Astrocyte (in vitro differentiated cells and primary cell): ENCODE data around the gene HOXA4. TPM values are rescaled to one million over a fixed set of nuclear protein-coding genes. Genes with fewer than 3 reads are reported as not detected.

Experiments used
- DNase-seq: peaks from one replicate; pipeline ENCODE4 v3.0.0-alpha.2; 2010; ENCODE audit warnings: low read depth
- FAIRE-seq: peaks from 2 replicates; lab custom pipeline; 2011; peaks lifted over from hg19 to GRCh38; lab: Jason Lieb, UNC
- H2AFZ ChIP-seq: 2 replicates; pipeline ENCODE4 v1.6.0; 2012; ENCODE audit warnings: low read depth, low read length, inconsistent platforms
- H3K27ac ChIP-seq: 2 replicates; pipeline ENCODE4 v1.5.1; 2011; ENCODE audit warnings: low read depth, low read length, inconsistent platforms
- H3K27me3 ChIP-seq: 2 replicates; pipeline ENCODE4 v1.6.0; 2011; ENCODE audit warnings: low read length, inconsistent platforms; ENCODE audit not compliant: insufficient read depth
- H3K36me3 ChIP-seq: 2 replicates; pipeline ENCODE4 v1.5.1; 2011; ENCODE audit warnings: low read length, inconsistent platforms; ENCODE audit not compliant: insufficient read depth
- H3K4me1 ChIP-seq: 2 replicates; pipeline ENCODE4 v1.5.1; 2011; ENCODE audit warnings: low read length, inconsistent platforms; ENCODE audit not compliant: insufficient read depth
- H3K4me2 ChIP-seq: 2 replicates; pipeline ENCODE4 v1.6.0; 2012; ENCODE audit warnings: low read length, inconsistent platforms
- H3K4me3 ChIP-seq: 2 replicates; pipeline ENCODE4 v1.5.1; 2011; ENCODE audit warnings: low read depth, mild to moderate bottlenecking, low read length, inconsistent platforms; ENCODE audit not compliant: insufficient read depth
- H3K79me2 ChIP-seq: 2 replicates; pipeline ENCODE4 v1.6.0; 2012; ENCODE audit warnings: mild to moderate bottlenecking, low read length, inconsistent platforms; ENCODE audit not compliant: insufficient read depth
- H3K9ac ChIP-seq: 2 replicates; pipeline ENCODE4 v1.6.0; 2012; ENCODE audit warnings: mild to moderate bottlenecking, low read length, inconsistent platforms
- H3K9me3 ChIP-seq: 2 replicates; pipeline ENCODE4 v1.5.1; 2012; ENCODE audit warnings: low read depth, mild to moderate bottlenecking, low read length, inconsistent platforms; ENCODE audit not compliant: insufficient read depth
- H4K20me1 ChIP-seq: 2 replicates; pipeline ENCODE4 v1.6.0; 2012; ENCODE audit warnings: low read length, inconsistent platforms; ENCODE audit not compliant: insufficient read depth
- H3K27ac Mint-ChIP-seq: one replicate; pipeline ENCODE4 v1.8.0; 2021; ENCODE audit warnings: mild to moderate bottlenecking, mixed read lengths; ENCODE audit not compliant: unreplicated experiment
- H3K27me3 Mint-ChIP-seq: one replicate; pipeline ENCODE4 v1.8.0; 2021; ENCODE audit warnings: low read depth, mixed read lengths; ENCODE audit not compliant: unreplicated experiment
- H3K36me3 Mint-ChIP-seq: one replicate; pipeline ENCODE4 v1.8.0; 2021; ENCODE audit warnings: low read depth, mixed read lengths; ENCODE audit not compliant: unreplicated experiment
- H3K4me1 Mint-ChIP-seq: one replicate; pipeline ENCODE4 v1.8.0; 2021; ENCODE audit warnings: low read depth, mixed read lengths; ENCODE audit not compliant: unreplicated experiment
- H3K4me3 Mint-ChIP-seq: one replicate; pipeline ENCODE4 v1.8.0; 2021; ENCODE audit warnings: mild to moderate bottlenecking, moderate library complexity, mixed read lengths; ENCODE audit not compliant: unreplicated experiment
- H3K9me3 Mint-ChIP-seq: one replicate; pipeline ENCODE4 v1.8.0; 2021; ENCODE audit warnings: mild to moderate bottlenecking, mixed read lengths; ENCODE audit not compliant: unreplicated experiment
- EZH2 ChIP-seq: IDR thresholded peaks from 2 replicates; pipeline ENCODE4 v1.6.1; 2012; ENCODE audit warnings: mild to moderate bottlenecking, low read length, inconsistent platforms; ENCODE audit not compliant: insufficient read depth
- total RNA-seq: library from RNA; stranded (reverse); gene quantifications from 2 replicates; pipeline ENCODE4 v1.2.1, GENCODE V29; 2021
- TF ChIP-seq, protein P1 (sequence below): IDR thresholded peaks from 2 replicates; pipeline ENCODE4 v1.5.1; 2011; ENCODE audit warnings: low read depth, mild to moderate bottlenecking, inconsistent platforms, low read length, moderate library complexity; ENCODE audit not compliant: insufficient read depth

Gene HOXA4
- total RNA-seq, 1 donor from 2014 or later, result not detected

DNA sequence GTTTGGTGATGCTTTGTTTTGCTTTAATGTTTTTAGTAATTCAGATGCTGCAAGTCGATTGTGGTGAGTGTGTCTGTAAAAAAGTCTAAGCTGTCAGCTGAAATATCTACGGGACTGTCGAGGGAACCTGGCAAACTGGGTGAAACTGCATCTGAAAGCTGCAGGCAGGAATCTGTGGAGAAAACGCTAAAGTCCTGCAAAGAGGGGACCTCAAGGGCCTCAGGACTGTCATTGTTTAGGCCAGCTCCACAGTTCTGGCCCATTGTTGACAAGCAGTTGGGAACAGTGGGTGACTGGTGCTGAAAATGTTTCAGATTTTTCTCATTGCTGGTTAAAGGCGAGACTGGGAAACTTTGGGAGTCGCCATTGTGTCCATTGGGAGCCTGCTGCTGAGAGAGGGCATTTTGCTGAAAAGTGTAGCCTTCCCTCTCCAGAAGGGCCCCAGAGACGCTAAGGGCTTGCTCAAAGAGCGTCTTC, 29.8 kb downstream of the HOXA4 start:
- Histone ChIP-seq H3K36me3 (no peaks in the 10 kb centered on the region), H3K27me3 (peaks cover 75% of the 10 kb centered on the region), H3K27ac (peak overlapping the region; percentile 72), H3K4me2 (peak overlapping the region; percentile 91), H3K79me2 (peaks cover 41% of the 10 kb centered on the region), H4K20me1 (peaks cover 8% of the 10 kb centered on the region), H3K9me3 (no peaks in the 10 kb centered on the region), H3K4me3 (peak overlapping the region; percentile 50), H3K4me1 (peaks cover 20% of the 10 kb centered on the region), H2AFZ (no peak overlapping the region), H3K9ac (peak overlapping the region; percentile 68)
- DNase-seq, result peak; percentile 47
- Mint-ChIP-seq H3K9me3 (peaks cover 42% of the 10 kb centered on the region), H3K4me3 (no peak overlapping the region), H3K36me3 (peaks cover 5% of the 10 kb centered on the region), H3K27ac (no peak overlapping the region), H3K4me1 (peaks cover 2% of the 10 kb centered on the region), H3K27me3 (peaks cover 90% of the 10 kb centered on the region)
- FAIRE-seq, result no peak
- TF ChIP-seq, protein P1, sequence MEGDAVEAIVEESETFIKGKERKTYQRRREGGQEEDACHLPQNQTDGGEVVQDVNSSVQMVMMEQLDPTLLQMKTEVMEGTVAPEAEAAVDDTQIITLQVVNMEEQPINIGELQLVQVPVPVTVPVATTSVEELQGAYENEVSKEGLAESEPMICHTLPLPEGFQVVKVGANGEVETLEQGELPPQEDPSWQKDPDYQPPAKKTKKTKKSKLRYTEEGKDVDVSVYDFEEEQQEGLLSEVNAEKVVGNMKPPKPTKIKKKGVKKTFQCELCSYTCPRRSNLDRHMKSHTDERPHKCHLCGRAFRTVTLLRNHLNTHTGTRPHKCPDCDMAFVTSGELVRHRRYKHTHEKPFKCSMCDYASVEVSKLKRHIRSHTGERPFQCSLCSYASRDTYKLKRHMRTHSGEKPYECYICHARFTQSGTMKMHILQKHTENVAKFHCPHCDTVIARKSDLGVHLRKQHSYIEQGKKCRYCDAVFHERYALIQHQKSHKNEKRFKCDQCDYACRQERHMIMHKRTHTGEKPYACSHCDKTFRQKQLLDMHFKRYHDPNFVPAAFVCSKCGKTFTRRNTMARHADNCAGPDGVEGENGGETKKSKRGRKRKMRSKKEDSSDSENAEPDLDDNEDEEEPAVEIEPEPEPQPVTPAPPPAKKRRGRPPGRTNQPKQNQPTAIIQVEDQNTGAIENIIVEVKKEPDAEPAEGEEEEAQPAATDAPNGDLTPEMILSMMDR, result no peak

DNA sequence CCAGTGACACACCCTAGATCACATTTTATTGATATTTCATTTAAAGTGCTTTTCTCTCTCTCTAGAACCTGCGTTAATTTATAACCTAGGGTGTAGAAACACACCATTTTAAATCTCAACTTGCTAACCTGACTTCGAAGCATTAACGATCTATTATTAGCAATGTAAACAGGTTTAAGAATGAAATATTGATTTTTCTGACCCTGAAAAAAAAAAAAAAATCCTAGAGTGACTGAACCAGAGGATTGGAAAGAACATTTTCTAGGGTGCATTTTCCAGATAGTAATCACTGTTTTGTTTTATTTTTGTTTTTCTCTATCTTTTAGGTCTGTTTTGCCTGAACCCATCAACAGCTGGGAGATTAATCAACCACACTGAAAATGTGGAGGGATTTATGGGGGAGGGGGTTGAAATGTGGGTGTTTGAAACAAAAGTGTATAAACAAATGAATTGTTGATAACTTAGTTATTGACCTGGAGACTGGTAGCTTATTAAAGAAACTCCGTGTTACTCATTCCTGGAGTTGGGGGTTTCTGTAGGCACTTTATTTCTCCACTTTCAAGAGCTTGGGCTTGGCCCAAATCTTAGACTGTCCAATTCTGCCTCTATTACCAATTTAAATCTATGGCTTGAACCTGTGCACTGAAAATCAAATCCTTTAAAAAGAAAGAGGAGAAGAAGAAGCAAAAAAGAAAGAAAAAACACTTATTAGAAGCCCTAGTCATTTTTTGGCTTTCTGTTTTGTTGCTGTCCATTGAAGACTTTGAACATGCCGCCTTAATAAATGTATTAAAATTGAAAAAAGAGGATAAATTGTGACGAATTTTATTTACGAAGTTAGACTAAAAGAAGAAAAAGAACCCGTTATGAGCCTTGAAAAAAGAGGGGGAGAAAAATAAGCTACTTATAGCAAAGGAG, 30.8 kb downstream of the HOXA4 start:
- peak overlapping the region; percentile 72 for H3K4me3 ChIP-seq
- peak overlapping the region; percentile 91 for H3K4me2 ChIP-seq
- no peak overlapping the region for H3K4me3 Mint-ChIP-seq
- H3K9me3 ChIP-seq, result no peaks in the 10 kb centered on the region
- H3K36me3 Mint-ChIP-seq, result peaks cover 5% of the 10 kb centered on the region
- peaks cover 90% of the 10 kb centered on the region for H3K27me3 Mint-ChIP-seq
- TF ChIP-seq EZH2, result no peak
- TF ChIP-seq, protein P1, result no peak
- H3K9me3 Mint-ChIP-seq, result peaks cover 50% of the 10 kb centered on the region
- DNase-seq, result peak; percentile 19
- peaks cover 73% of the 10 kb centered on the region for H3K27me3 ChIP-seq
- no peak overlapping the region for H3K27ac Mint-ChIP-seq
- peaks cover 8% of the 10 kb centered on the region for H4K20me1 ChIP-seq
- no peak overlapping the region for H2AFZ ChIP-seq
- H3K79me2 ChIP-seq, result peaks cover 41% of the 10 kb centered on the region
- H3K36me3 ChIP-seq, result no peaks in the 10 kb centered on the region
- peaks cover 2% of the 10 kb centered on the region for H3K4me1 Mint-ChIP-seq
- no peak for FAIRE-seq
- H3K4me1 ChIP-seq, result peaks cover 12% of the 10 kb centered on the region
- peak overlapping the region; percentile 77 for H3K27ac ChIP-seq
- H3K9ac ChIP-seq, result peak overlapping the region; percentile 87
